Astrocyte of the hippocampus (primary cell): Measurements from ENCODE around the gene ERMAP.

Experiments used
- DNase-seq: peaks from one replicate; pipeline ENCODE4 v3.0.0; 2011; ENCODE audit warnings: low read depth, low spot score

ERMAP gene

DNA sequence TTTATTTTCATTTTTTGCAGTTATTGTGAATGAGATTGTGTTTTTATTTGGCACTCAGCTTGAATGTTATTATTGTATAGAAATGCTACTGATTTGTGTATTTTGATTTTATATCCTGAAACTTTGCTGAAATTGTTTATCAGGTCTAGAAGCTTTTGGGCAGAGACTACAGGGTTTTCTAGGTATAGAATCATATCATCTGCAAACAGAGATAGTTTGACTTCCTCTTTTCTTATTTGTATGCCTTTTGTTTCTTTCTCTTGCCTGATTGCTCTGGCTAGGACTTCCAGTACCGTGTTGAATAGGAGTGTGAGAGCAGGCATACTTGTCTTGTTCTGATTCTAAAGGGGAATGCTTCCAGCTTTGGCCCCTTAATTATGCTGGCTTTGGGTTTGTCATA, 56.7 kb downstream of the ERMAP start:
- no peak for DNase-seq

GRCh38 chr1:42876009-42876408, 59.1 kb downstream of the ERMAP start:
- DNase-seq, result no peak

GRCh38 chr1:42877380-42877779, 60.5 kb downstream of the ERMAP start:
- no peak for DNase-seq

- no peak for DNase-seq
Observed at GRCh38 chr1:42880384-42880783, 63.5 kb downstream of the ERMAP start.

- DNase-seq, result no peak
Observed at GRCh38 chr1:42886046-42886739, 69.3 kb downstream of the ERMAP start.

DNA sequence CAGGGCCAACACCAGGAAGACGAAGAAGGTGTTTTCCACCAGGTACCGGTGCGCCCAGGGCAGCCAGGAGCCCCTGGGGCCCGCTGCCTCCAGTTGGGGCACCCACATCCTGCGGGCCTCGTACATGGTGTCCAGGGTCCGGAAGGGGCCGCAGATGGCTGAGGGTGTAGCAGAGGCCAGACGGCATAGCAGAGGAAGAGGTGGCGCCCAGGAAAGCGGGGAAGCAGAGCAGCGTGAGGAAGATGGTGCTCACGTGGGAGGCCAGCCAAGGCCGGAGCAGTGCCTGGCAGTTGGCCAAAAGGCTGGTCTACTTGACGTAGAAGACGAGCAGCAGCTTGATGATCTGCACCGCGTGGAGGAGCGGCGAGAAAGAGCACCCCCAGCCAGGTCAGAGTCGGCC, 69.9 kb downstream of the ERMAP start:
- no peak for DNase-seq

DNA sequence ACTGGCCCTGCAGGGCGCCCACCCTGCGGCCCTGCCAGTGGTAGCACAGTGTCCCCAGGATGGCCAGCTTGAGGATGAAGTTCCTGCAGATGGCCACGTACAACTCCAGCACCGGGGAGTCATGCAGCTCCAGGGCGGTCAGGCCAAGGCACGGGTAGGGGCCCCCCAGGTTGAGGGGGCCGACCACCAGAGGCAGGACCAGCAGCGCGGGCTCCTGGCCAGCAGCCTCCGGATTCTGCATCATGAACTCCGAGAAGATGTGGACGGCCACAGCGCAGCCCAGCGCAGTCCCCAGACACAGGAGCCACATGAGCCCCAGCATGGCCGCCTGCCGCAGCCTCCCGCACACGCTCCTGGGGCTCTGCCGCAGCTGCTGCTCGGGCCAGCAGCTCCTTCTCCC, 70.4 kb downstream of the ERMAP start:
- no peak for DNase-seq

GRCh38 chr1:42888013-42888633, 71.2 kb downstream of the ERMAP start:
- DNase-seq, result no peak

- DNase-seq, result no peak
Observed at GRCh38 chr1:42889264-42889663, 72.3 kb downstream of the ERMAP start.

DNA sequence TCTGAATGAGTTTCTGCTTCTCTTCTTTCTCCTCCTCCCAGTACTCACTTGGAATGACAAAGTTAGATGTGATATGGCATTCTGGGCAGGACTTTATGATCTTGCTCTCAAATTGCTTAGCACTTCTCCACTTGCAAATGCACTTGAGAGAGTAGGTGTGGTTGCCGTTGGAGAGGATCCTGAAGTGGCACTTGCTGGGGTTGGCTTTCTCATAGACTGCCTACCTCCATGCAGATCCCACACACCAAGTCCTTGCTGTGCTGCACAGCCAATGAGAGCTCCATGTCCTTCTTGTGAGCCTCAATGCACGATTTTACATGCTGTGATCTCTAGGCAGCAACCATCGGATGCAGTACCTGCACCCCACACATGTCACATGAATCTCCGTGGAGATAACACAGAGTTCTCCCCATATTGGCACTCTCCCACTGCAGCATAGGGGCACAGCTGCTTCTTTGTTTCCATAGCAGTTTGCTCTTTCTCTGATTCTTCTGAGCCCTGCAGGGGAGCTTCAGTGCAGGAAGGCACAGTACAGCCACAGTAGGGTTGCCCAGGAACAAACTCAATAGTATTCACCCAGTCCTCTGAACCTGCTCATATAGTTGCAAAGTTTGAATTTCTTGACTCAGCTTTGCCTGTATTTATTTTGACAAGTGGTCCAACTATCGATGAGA, 74.7 kb downstream of the ERMAP start:
- DNase-seq, result no peak
